GM12864 (cell line): ENCODE data around the gene DPYSL4.
"Not testable (repeated sequence)": the region's sequence is repeated elsewhere in the genome, so short reads cannot be mapped to it uniquely, and the experiment has no call there.

Source experiments
- DNase-seq: peaks from one replicate; pipeline ENCODE4 v3.0.0-alpha.2; 2011; ENCODE audit warnings: low read depth
- H3K4me3 ChIP-seq: 2 replicates; pipeline ENCODE4 v1.5.1; 2011; ENCODE audit warnings: mild to moderate bottlenecking, low read depth, low read length, control low read depth
- TF ChIP-seq, protein P1 (sequence below): IDR thresholded peaks from 2 replicates; pipeline ENCODE4 v1.5.1; 2011; ENCODE audit warnings: low read depth, mild to moderate bottlenecking, moderate library complexity, low read length, control low read depth, inconsistent platforms; ENCODE audit errors: missing control alignments

DPYSL4 gene

DNA sequence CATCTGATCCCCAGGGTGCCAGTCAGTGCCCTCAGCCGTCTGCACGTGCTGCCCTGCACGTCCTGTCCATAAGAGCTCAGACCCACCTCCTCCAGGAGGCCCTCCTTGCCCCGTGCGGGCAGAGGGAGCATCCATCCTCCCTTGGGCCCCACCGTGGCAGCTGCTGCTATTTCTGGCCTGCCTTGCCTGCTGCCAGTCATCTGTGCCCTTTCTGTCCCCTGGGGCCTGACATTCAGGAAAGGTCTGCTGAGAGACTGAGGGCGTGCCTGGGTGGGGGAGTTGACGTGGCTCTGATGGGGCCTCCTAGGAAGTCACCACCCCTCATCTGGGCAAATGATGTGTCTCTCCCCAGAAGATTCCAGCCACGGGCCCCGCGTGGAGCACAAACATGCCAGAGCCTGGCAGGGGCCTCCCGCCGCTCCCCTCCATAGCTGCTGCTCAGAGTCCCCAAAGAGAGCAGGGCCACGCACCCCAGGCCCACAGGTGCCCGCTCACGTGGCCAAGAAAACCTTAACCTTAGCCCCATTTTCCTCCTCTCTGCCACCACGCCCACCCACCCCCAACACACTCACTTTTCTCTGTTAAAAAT lies 21.8 kb downstream of the DPYSL4 start:
- TF ChIP-seq, protein P1, sequence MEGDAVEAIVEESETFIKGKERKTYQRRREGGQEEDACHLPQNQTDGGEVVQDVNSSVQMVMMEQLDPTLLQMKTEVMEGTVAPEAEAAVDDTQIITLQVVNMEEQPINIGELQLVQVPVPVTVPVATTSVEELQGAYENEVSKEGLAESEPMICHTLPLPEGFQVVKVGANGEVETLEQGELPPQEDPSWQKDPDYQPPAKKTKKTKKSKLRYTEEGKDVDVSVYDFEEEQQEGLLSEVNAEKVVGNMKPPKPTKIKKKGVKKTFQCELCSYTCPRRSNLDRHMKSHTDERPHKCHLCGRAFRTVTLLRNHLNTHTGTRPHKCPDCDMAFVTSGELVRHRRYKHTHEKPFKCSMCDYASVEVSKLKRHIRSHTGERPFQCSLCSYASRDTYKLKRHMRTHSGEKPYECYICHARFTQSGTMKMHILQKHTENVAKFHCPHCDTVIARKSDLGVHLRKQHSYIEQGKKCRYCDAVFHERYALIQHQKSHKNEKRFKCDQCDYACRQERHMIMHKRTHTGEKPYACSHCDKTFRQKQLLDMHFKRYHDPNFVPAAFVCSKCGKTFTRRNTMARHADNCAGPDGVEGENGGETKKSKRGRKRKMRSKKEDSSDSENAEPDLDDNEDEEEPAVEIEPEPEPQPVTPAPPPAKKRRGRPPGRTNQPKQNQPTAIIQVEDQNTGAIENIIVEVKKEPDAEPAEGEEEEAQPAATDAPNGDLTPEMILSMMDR, result no peak

DNA sequence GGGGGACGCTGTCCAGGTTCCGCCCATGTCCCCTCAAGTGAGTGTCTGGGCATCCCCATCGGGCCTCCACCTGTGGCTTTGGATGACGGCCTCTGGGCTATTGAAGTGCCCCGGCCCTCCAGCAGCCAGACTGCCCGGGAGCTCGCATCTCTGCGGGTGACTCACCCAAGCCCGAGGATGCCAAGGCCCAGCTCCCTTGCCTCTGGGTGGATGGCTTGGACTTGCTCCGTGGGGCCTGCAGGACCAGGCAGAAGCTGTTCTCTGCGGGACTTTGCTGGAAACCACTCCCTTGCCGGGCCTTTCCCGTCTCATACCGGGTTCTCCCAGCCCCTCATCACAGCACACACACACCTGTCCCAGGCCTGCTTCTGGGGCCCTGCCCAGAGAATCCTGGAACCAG lies 22.4 kb downstream of the DPYSL4 start:
- TF ChIP-seq, protein P1, result no peak
- no peak overlapping the region for H3K4me3 ChIP-seq
- DNase-seq, result no peak

More for the DNA sequence above, 21.8 kb downstream of the DPYSL4 start:
- no peak for DNase-seq
- no peak overlapping the region for H3K4me3 ChIP-seq

GRCh38 chr10:132209978-132210530 lies 23.3 kb downstream of the DPYSL4 start:
- TF ChIP-seq, protein P1, result no peak
- DNase-seq, result no peak
- no peak overlapping the region for H3K4me3 ChIP-seq

GRCh38 chr10:132210766-132211165 lies 24.0 kb downstream of the DPYSL4 start:
- H3K4me3 ChIP-seq, result no peak overlapping the region
- DNase-seq, result no peak
- TF ChIP-seq, protein P1, result no peak

DNA sequence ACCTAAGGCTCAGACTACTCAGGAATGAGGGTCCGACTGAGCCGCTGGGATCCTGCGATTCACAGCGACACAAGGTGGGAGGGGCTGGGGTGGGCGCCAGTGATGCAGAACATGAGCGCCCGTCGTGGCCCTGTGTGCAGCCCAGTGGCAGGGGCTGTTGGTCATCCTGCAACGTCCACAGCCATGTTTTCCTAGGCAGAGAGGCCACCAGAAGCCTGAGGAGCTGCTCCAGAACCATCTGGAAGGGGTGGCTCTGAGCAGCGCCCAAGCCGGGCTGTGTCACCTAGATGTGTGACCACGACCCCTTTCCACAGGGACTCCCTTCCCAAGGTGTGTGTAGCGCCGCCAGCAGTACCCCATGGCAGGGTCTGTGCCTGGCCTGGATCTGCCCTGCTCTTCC lies 24.5 kb downstream of the DPYSL4 start:
- TF ChIP-seq, protein P1, result no peak
- DNase-seq, result no peak
- H3K4me3 ChIP-seq, result no peak overlapping the region

DNA sequence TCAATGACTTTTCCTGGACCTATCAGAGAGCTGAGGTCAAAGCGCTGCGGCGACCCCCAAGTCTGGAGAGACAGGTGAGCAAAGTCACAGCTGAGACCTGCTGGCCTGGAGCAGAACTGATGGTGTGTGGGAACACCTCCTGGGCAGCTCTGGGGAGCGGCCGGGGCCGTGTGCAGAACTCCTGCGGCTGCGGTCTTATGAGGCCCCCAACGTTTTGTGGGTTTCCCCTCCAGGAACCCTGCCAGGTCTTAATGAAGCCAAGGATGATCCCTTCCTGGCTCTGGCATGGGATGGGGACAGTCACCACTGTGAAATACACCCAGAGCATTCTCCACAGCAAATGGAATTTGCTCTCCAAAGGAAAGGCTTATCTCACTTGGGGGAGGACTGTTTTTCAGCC lies 26.1 kb downstream of the DPYSL4 start:
- DNase-seq, result no peak
- no peak overlapping the region for H3K4me3 ChIP-seq
- TF ChIP-seq, protein P1, result no peak

GRCh38 chr10:132213917-132214316 lies 27.2 kb downstream of the DPYSL4 start:
- no peak overlapping the region for H3K4me3 ChIP-seq
- TF ChIP-seq, protein P1, result no peak
- no peak for DNase-seq

- H3K4me3 ChIP-seq, DNase-seq: not testable (repeated sequence)
Measured at GRCh38 chr10:132216441-132216840, 29.7 kb downstream of the DPYSL4 start.
